GM08714 (cell line): ENCODE measurements around the gene CUX1.

ENCODE experiments used
- H3K4me3 ChIP-seq: fragments of 200-500 bp; sonication (Bioruptor generic); 2 replicates; pipeline ENCODE4 v1.5.1; 2014; ENCODE audit warnings: mild to moderate bottlenecking, low read length, inconsistent platforms
- ZNF274 ChIP-seq: IDR thresholded peaks from 2 replicates; pipeline ENCODE4 v1.6.1; 2012; ENCODE audit warnings: mild to moderate bottlenecking, low read depth, low read length

Gene CUX1

DNA sequence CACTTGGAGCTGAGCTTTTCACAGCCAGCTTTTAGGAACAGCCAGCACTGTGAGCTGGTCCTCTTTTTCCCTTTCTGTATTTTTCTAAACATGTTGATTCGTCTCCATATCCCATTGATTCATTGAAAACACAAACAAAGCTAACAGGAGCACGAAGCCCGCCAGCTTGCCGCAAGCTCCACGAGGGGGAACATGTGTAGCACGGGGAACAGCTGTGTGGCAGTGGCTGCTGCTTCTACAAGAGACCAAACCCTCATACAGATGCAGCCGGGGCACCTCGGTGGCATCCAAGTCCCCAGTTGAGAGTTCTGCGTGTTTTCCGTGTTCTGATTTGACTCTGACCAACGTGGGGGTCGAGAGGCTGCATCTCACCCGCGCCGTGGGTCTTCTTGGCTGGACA lies 388.5 kb downstream of the CUX1 start:
- TF ChIP-seq ZNF274: no peak
- H3K4me3 ChIP-seq: no peak overlapping the region

DNA sequence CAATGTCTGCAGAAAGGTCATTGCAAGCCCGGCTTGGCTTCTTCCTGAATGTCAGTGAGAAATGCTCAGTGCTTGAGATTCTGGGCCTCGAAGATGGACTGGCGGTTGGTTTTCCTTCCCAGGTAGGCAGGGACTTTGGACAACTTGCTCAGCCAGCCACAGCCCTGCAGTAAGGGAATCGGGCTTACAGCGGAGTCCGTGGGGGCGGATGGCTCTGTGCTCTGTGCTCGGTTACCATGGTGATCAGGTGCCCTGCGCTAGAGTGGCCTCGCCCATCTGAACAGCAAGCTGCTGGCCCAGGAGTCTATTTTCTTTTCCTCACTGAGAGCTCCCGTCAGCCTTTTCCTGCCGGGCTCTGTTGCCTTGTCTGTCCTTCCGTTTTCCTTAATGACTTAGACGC lies 391.4 kb downstream of the CUX1 start:
- TF ChIP-seq ZNF274: no peak
- no peak overlapping the region for H3K4me3 ChIP-seq

DNA sequence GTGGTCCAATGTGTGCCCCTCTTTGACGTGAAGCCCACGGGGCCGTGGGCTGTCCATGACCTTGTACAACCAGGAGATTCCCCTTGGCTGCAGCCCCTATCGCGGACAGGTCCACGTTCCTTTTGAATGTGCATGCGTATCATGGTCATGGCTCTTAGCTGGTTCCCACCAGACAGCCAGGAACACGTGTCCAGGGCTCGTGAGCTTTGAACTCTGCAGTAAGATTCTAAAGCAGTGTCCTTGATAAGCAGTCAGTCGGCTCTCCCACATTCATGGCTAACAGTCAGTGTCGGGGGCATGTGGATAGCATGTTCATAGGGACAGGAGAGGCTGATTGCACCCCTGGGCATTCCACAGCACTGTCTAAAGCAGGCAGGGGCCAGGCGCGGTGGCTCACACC lies 393.4 kb downstream of the CUX1 start:
- TF ChIP-seq ZNF274: no peak
- H3K4me3 ChIP-seq: no peak overlapping the region

DNA sequence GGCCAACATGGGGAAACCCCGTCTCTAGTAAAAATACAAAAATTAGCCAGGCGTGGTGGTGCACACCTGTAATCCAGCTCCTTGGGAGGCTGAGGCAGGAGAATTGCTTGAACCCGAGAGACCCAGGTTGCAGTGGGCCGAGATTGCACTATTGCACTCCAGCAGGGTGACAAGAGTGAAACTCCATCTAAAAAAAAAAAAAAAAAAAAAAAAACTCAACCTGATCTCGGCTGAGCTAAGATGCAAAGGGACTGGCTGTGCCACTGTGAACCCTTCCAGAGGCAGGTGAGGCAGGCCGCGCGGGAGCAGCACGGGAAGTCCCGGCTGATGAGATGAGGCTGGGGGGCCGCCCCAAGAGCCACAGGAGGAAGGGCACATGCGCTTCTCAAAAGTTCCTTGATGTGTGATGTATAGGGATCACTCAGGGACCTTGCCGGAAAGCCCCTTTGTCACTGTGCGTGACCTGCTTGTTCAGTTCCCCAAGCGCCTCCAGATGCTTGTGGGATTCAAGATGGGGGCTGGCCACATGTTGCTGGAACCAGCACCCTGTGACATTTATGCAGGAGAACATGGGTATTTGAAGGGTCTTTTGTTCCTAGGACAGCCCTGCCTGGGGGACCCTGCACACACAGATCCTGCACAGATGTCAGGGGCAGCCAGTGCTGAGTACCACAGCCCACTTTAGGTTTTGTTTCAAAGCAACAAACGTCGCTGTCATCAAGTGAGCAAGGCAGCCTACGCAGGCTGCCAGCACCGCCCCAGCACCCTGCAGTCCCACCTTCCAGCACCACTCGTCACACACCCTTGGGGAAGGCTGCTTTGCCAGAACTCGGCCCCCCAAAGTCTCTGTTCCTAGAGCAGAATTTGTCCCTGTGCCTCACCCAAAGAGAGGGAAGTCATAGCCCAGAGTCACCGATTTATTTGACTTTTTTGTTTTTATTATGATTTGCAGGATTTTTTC lies 394.4 kb downstream of the CUX1 start:
- no peak for TF ChIP-seq ZNF274
- H3K4me3 ChIP-seq: no peak overlapping the region

DNA sequence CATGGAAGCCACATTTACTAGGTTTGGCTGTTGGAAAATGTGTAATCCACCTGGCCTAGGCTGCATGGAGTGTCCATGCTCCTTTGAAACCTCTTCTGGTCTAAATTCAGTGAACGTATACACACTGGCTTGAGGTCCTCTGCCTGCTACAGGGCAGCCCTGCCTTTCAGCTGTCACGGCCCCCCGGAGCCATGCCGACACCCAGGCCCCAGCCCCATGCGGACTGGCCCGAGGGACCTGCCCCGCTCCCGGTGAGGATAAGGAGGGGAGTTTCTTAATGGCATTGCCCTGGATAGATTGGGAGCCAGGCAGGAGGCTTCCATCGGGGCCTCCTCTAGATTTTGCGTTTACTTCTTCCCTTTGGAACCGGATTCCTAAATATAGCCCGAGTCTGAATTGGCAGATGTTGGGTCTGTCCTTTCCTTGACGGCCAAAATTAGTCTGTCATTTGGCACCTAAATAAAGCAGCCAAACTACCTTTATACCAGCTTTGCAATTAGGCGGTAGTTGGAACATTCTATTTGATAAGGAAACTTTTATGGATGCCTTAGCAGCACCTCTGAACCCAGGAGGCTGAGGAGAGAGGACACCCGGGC lies 397.1 kb downstream of the CUX1 start:
- H3K4me3 ChIP-seq: no peak overlapping the region
- TF ChIP-seq ZNF274: no peak

DNA sequence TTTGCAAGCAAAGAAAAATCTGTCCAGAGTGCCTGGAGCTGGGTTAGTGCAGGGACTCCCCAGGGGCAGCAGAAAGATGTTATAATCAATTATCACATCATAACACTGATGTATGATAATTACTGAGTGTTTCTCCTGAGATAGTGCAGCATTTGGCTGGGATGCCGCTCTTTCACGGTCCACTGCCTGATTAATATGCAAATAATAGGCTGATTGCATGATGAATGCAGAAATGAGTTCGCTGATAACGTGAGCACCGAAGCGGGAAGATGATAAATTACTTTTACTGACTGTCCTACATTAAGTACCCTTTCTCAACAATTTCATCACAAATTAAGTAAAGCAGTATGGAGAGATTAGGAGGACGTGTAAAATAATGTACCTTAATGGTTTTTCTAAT lies 397.8 kb downstream of the CUX1 start:
- TF ChIP-seq ZNF274: no peak

DNA sequence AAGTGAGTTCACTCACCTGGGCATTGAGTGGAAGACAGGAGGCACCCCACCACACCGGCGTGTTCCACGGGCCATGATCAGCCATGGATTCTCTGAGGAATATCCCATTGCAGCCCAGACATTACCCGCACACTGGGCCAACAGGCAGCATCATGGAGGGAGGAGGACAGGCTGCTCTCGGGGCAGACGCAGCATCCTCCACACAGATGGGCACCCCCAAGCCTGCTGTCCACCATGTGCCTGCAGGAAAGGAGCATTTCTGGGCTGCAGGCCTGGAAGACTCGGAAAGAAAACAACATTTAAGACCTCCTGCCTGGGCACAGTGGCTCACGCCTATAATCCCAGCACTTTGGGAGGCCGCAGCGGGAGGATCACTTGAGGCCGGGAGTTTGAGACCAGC lies 398.3 kb downstream of the CUX1 start:
- no peak overlapping the region for H3K4me3 ChIP-seq
- no peak for TF ChIP-seq ZNF274

More for the DNA sequence above, 397.8 kb downstream of the CUX1 start:
- H3K4me3 ChIP-seq: no peak overlapping the region

DNA sequence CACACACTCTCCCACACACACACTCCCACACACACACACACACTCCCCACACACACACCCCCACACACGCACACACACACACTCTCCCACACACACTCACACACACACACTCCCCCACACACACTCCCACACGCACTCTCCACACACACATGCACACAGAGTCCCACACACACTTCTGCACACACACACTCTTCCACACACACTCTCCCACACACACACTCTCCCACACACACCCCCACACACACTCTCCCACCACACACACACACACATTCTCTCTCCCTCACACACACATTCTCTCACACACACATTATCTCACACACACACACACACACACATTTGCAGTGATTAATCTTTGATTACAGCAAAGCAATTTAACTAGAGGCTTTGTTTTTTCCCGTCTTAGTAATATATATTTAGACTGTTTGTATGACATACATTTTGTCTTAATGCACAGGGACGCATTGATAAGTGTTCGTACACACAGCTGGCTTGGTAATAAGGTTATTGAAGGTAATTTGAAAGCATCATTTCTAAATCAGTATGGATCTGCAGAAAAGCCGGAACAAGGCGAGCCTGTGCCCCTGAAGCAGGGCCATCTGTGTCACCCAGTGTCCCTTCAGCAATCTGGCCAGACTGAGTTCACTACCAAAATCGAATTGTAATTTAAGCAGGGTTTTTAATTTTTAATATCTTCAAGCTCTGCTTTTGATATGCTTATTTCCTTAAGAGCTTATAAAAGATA lies 399.3 kb downstream of the CUX1 start:
- TF ChIP-seq ZNF274: no peak
- H3K4me3 ChIP-seq: no peak overlapping the region

DNA sequence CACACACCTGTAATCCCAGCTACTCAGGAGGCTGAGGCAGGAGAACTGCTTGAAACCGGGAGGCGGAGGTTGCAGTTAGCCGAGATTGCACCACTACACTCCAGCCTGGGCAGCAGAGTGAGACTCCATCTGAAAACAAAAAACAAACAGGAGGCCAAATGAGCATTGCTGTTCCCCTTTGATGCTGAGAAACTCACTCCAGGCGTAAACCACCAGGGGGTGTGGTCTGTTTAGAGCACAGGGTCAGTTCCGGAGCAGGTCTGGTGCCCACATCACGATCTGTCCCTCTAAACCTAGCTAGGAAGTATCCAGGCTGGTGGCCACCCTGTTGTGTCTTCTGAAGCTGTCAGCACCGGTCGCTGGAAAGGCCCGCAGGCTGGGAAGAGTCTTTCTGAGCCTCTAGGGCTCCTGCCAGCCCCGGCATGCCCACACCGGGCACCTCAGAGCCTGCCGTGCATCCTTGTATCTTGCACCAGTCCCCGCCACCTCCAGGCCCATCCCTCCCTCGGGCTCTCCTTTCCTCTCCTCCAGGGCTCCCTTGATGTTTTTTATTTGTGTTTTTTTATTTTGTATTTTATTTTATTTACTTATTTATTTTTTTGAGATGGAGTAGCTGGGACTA lies 402.9 kb downstream of the CUX1 start:
- H3K4me3 ChIP-seq: no peak overlapping the region
- TF ChIP-seq ZNF274: no peak

DNA sequence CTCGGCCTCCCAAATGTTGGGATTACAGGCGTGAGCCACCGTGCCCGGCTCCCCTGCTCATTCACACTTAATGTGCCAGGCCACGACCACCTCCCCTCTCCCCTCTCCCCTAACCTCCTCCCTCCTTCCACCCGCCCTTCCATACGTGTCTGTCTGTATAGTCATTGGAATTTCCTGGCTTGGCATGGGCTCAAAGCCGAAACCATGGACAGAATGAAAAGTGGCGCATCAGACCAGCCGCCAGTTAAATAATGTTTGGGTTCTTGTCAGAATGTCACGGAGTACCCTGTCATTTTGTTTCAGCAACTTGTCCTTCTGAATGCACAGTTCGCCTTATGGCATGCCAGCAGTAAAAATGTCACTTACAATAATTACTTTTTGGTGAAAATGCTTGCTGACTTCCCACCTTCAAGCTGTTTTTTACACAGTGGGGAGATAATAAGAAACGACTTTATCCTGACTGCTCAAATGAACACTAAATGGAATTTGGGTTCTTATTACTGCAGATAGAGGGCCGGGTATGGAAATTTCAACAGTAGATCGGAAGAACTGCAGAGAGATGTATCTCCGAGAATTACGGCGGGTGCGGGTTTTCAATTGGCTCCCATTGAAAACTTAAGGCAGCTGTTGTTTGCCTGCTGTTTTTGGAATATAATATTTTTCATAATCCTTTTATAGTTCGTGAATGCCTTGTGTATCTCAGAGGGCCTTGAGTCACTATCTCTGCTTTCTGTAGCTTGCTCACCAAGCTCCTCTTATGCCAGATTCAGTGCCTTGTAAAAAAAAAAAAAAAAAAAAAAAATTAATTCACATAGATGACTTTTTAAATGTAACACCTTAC lies 403.8 kb downstream of the CUX1 start:
- H3K4me3 ChIP-seq: no peak overlapping the region
- TF ChIP-seq ZNF274: no peak

DNA sequence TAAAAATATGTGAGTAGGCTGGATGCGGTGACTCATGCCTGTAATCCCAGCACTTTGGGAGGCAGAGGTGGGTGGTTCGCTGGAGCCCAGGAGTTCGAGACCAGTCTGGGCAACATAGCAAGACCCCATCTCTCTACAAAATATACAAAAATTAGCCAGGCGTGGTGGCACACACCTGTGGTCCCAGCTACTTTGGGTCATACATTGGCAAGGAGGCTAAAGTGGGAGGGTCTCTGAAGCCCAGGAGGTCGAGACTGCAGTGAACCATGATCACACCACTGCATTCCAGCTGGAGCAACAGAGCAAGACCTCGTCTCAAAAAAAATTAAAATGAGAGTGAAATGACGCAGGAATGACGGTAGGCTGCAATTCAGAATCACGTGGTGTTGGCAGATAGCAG lies 404.5 kb downstream of the CUX1 start:
- no peak overlapping the region for H3K4me3 ChIP-seq
- no peak for TF ChIP-seq ZNF274

DNA sequence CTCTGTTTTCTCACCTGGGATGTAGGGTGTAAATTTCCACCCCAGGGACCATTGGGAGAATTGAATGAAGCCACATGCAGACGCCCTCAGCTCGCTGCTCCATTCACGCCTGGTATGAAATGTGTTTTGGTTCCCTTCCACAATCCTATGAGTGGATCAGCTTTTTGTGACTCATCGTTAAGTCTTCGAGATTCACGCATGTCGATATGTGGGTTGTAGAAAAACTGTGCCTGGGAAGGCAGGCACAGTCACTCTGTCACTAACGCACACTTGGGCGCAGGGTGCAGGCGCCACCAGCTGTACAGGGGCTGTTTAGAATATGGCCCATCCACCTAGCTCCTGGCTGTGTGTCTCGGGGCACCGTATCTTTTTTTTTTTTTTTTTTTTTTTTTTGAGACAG lies 405.0 kb downstream of the CUX1 start:
- TF ChIP-seq ZNF274: no peak
- H3K4me3 ChIP-seq: no peak overlapping the region

DNA sequence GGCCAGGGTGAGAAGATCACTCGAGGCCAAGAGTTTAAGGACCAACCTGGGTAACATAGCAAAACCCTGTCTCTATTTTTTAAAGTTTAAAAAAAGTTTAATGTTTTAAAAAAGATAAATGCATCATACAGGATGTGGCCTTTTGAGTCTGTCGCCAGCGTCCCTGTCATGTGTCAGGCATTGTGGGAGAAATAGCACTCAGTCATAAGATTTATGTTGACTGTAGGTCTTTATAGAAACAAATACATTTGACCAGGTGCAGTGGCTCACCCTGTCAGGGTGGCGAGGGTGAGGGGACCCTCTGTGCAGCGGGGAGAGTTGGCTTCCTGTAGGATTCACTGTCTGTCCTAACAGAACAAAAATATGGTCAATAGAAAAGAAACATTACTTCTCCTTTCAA lies 405.8 kb downstream of the CUX1 start:
- no peak for TF ChIP-seq ZNF274
- no peak overlapping the region for H3K4me3 ChIP-seq

DNA sequence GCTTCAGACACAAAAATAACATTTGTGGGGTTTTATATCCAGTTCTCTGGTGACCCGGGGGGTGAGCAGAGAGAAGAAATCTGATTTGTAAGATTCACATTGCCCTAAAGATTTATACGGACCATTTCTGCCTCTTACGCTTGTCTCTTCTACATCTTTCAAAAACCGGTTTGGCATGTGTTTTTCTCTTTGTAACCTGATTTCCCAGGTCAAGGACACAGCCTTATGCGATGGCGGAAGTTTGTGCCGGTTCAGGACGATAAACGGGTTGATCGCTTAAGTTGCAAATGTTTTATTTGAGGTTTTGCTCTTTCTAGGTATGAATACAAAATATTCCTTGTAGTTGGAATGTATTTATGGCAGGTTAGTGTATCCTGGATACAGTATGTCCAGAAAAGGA lies 407.6 kb downstream of the CUX1 start:
- no peak overlapping the region for H3K4me3 ChIP-seq

More for the DNA sequence above, 407.6 kb downstream of the CUX1 start:
- no peak for TF ChIP-seq ZNF274
